ENCODE measurements around the gene CTBP2. TPM values are rescaled to one million over a fixed set of nuclear protein-coding genes. Genes with fewer than 3 reads are reported as not detected.

The CTBP2 gene
- total RNA-seq, 3 donors from 2014 or later = 53.1 to 91.2 (median 65.9) TPM

DNA sequence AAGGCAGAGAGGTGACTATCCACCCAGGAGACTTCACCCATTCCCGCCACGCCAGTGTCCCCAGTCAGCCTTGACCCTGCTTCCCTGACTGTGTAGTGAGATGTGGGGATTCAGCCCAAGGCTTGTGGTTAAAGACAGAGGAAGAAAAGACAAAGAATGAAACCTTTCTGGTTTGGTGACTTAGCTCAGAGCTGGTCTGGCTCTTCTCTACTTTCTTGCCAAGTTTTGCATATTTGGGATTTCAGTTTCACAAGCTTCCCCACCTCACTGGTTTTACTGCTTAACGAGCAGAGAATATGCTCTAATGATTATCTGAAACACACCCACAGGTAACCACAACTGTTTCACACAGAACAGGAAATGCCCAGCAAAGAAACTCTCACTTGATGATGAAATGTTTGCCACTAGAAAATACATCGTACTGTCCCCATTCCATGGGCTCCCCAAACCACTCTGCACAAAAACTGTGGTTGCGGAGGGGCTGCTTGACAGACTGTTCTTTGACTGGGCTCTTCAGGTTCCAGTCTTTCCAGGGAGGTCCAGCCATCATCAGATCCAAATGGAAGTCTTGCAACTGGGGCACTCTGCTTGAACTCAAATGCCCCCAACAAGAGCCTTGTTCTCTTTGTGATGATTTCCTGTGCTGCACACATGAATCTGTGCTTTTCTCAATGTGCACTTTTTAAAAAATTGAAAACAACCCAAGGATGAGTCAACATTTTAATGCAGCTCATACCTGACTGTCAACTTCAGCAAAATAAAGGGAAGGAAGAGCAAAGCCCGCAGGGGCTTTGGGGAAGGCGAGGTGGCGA, 95.5 kb downstream of the CTBP2 start:
- Histone ChIP-seq H3K9me3 (no peaks in the 10 kb centered on the region), H3K4me1 (peaks cover 20 to 52% of the 10 kb centered on the region in 2 donors), H3K36me3 (no peaks in the 10 kb centered on the region), H3K27ac (peak overlapping the region; percentile 93 to 95), H3K27me3 (no peaks in the 10 kb centered on the region), H3K4me3 (peak overlapping the region in 1 of 3 donors; percentile 27)
- TF ChIP-seq POLR2A (IDR thresholded peaks at IDR 0.05) = no peak
- TF ChIP-seq POLR2AphosphoS5 (IDR thresholded peaks at IDR 0.05) = peak in 2 of 3 donors; percentile 76 to 90
- TF ChIP-seq, protein P1, sequence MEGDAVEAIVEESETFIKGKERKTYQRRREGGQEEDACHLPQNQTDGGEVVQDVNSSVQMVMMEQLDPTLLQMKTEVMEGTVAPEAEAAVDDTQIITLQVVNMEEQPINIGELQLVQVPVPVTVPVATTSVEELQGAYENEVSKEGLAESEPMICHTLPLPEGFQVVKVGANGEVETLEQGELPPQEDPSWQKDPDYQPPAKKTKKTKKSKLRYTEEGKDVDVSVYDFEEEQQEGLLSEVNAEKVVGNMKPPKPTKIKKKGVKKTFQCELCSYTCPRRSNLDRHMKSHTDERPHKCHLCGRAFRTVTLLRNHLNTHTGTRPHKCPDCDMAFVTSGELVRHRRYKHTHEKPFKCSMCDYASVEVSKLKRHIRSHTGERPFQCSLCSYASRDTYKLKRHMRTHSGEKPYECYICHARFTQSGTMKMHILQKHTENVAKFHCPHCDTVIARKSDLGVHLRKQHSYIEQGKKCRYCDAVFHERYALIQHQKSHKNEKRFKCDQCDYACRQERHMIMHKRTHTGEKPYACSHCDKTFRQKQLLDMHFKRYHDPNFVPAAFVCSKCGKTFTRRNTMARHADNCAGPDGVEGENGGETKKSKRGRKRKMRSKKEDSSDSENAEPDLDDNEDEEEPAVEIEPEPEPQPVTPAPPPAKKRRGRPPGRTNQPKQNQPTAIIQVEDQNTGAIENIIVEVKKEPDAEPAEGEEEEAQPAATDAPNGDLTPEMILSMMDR (IDR thresholded peaks at IDR 0.05) = no peak
- DNase-seq (ENCODE audit: low spot score in 2 of 2) = peak in 1 of 2 donors; percentile 90
- intact Hi-C loops (cut with DNase I; ENCODE audit: low total_unique reads) = loop anchor here (5.0 kb wide), 1 partner anchor 92 kb away; no protein-coding TSS in a partner anchor

DNA sequence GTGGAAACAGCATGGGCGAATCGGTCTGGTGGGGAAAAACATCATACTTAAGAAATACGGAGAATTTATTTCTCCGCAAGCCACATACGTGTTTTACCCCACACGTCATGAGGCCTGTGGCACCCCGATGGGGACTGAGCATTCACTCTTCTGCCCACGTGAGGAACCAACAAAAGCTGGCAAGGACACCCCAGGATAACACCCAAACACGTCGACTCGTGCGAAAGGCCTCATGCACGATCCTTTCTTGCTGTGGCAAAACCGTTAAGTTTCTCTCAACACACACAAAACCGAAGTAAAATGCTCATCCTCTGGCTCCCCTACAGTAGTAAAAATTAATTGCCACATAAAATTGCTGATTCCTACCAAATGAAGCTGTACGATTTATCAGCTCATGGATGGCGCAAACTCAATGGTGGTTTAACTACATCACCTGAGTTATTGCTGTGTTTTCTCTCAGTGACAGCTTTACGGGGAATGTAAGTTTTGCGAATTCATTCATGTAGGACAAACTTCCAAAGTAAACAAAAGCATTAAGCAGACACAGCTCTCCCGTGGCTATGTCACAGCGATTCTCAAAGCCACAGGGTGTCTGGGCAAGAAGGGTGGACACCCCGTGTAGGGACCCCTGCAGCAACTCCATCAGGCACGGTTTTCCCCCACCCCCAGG, 97.0 kb downstream of the CTBP2 start:
- no peaks in the 10 kb centered on the region for H3K36me3 ChIP-seq
- peaks cover 20 to 62% of the 10 kb centered on the region in 2 donors for H3K4me1 ChIP-seq
- peak overlapping the region; percentile 93 to 95 for H3K27ac ChIP-seq
- DNase-seq (ENCODE audit: low spot score in 2 of 2) = no peak
- intact Hi-C loops (cut with DNase I; ENCODE audit: low total_unique reads) = loop anchor here (5.0 kb wide), 1 partner anchor 94 kb away; no protein-coding TSS in a partner anchor
- TF ChIP-seq POLR2AphosphoS5 (IDR thresholded peaks at IDR 0.05) (no peak), POLR2A (IDR thresholded peaks at IDR 0.05) (no peak)
- TF ChIP-seq, protein P1 (IDR thresholded peaks at IDR 0.05) = no peak
- no peaks in the 10 kb centered on the region for H3K27me3 ChIP-seq
- no peak overlapping the region for H3K4me3 ChIP-seq
- H3K9me3 ChIP-seq = no peaks in the 10 kb centered on the region

DNA sequence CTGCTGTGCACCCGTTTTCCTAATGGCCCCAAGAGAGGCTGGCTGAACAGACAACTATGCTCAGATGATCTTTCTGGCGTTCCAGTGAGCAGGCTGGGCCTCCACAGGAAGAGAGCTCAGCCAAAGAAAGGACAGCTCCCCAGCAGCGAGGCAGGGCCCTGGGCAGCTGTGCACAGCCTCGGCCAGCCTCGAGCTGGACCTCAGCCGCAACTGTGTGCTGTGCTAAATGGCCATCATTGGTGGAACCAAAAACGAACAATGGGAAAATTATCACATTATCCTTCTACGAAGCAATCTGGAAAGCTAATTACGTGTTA, 97.5 kb downstream of the CTBP2 start:
- no peak for DNase-seq (ENCODE audit: low spot score in 2 of 2)
- Histone ChIP-seq H3K4me3 (no peak overlapping the region), H3K36me3 (no peaks in the 10 kb centered on the region), H3K4me1 (peaks cover 23 to 66% of the 10 kb centered on the region in 2 donors), H3K27me3 (no peaks in the 10 kb centered on the region), H3K27ac (peak overlapping the region; percentile 93 to 95), H3K9me3 (no peaks in the 10 kb centered on the region)
- TF ChIP-seq, protein P1 (IDR thresholded peaks at IDR 0.05) = no peak
- TF ChIP-seq POLR2AphosphoS5 (IDR thresholded peaks at IDR 0.05) (no peak), POLR2A (IDR thresholded peaks at IDR 0.05) (no peak)
- intact Hi-C loops (cut with DNase I; ENCODE audit: low total_unique reads) = loop anchor here (5.0 kb wide), 1 partner anchor 94 kb away; no protein-coding TSS in a partner anchor

DNA sequence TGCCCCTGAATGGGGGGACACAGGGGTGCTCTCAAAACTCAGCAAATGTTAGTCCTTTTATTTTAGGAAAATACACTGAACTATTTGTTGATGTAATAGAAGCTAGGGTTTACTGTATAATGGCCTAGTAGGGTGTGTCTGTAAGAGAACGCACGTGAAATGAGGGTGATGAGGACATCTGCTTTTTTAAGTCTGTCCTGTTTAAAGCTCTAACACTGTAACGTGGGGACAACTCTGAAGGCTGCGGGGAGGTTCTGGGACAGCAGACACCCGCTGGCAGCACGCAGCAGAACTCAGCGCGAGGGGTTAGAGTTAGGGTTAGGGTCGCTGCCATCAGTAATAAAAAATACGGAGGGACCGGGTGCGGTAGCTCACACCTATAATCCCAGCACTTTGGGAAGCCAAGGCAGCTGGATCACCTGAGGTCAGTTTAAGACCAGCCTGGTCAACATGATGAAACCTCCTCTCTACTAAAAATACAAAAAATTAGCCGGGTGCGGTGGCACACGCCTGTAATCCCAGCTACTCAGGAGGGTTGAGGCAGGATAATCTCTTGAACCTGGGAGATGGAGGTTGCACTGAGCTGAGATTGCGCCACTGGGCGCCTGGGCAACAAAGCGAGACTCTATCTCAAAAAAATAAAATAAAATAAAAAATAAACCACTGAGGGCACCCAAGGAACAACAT, 98.0 kb downstream of the CTBP2 start:
- H3K4me1 ChIP-seq = peaks cover 28 to 68% of the 10 kb centered on the region in 2 donors
- H3K9me3 ChIP-seq = no peaks in the 10 kb centered on the region
- no peak for DNase-seq (ENCODE audit: low spot score in 2 of 2)
- no peaks in the 10 kb centered on the region for H3K27me3 ChIP-seq
- H3K27ac ChIP-seq = peak overlapping the region; percentile 95 to 97
- H3K4me3 ChIP-seq = no peak overlapping the region
- intact Hi-C loops (cut with DNase I; ENCODE audit: low total_unique reads) = loop anchor here (5.0 kb wide), 1 partner anchor 95 kb away; no protein-coding TSS in a partner anchor
- TF ChIP-seq, protein P1 (IDR thresholded peaks at IDR 0.05) = no peak
- no peak for TF ChIP-seq POLR2AphosphoS5 (IDR thresholded peaks at IDR 0.05)
- no peak for TF ChIP-seq POLR2A (IDR thresholded peaks at IDR 0.05)
- no peaks in the 10 kb centered on the region for H3K36me3 ChIP-seq

All from breast epithelium (tissue), 4 donors.